Fibroblast of peridontal ligament (primary cell): ENCODE results near the gene PHGDH.

Experiments used
- DNase-seq: peaks from one replicate; pipeline ENCODE4 v3.0.0-alpha.2; 2010; ENCODE audit errors: extremely low read depth

PHGDH gene

GRCh38 chr1:119731741-119732430 lies 20.2 kb downstream of the PHGDH start:
- DNase-seq = no peak

DNA sequence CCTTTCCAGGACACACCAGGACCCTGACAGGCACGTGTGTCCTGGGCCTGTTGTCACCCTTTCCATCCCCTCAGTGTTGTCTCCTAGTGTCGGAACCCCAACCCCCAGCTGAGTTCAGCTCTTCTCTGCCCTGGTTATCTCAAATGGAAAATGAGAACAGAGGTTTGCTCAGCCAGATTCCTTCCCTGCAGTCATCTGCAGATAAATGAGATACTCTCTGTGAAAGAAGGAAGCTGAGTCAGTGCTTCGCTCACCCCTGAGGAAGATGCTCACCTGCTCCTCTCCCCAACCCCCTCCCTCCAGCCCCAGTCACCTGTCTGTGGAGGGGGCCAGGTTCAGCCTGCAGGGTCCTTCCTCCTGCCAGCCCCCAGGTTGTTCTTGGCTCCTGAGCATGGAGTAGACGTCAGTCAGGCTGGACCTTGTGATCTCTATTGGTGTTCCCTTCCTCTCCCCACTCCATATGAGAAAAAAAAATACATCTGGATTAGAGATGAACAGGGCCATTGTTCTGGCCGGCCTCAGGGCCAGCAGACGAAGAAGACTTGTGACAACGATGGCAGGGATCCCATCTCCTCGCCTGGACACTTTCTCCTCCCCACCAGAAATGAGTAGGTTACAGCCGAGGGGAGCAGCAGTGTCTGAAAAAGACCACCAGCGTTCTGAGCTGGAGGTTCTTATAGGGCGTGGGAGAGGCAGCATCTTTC lies 20.9 kb downstream of the PHGDH start:
- no peak for DNase-seq

GRCh38 chr1:119733754-119734153 lies 22.0 kb downstream of the PHGDH start:
- DNase-seq = no peak

DNA sequence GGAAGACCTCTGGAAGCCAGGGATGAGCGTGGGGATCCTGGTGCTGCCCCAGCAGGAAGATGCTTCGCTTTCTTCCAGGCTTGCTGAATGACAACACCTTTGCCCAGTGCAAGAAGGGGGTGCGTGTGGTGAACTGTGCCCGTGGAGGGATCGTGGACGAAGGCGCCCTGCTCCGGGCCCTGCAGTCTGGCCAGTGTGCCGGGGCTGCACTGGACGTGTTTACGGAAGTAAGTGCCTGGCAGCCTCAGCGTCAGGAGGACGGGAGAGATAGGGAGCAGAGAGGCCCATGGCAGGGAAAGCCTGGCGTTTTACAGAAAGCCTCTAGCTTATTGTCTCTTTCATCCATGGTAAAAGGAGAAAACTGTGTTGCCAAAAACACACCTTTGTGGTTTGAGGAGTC lies 23.5 kb downstream of the PHGDH start:
- DNase-seq = no peak

GRCh38 chr1:119736649-119737039 lies 24.9 kb downstream of the PHGDH start:
- no peak for DNase-seq

DNA sequence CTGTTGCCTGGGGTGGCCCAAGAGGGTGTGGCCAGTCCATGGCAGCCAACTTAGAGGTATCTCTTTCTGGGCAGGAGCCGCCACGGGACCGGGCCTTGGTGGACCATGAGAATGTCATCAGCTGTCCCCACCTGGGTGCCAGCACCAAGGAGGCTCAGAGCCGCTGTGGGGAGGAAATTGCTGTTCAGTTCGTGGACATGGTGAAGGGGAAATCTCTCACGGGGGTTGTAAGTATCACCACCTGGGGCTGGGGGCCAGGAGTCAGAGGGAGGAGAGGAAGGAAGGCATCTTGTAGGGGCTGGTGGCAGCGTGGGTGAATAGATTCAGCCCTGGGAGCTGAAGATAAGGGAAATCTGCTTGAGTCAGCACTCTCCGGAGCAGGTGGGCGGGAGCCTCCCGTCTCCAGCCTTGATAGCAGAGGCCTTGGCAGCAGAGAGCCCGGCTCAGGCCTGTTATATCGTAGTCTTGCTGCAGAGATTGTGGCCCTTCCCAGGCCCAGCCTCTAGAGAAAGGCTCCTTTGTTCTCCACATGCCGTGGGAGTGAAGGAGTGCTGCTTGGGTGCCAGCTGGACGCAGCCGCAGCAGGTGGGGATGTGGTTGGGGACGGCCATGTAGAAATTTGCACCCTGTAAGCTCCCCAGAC lies 25.4 kb downstream of the PHGDH start:
- no peak for DNase-seq

DNA sequence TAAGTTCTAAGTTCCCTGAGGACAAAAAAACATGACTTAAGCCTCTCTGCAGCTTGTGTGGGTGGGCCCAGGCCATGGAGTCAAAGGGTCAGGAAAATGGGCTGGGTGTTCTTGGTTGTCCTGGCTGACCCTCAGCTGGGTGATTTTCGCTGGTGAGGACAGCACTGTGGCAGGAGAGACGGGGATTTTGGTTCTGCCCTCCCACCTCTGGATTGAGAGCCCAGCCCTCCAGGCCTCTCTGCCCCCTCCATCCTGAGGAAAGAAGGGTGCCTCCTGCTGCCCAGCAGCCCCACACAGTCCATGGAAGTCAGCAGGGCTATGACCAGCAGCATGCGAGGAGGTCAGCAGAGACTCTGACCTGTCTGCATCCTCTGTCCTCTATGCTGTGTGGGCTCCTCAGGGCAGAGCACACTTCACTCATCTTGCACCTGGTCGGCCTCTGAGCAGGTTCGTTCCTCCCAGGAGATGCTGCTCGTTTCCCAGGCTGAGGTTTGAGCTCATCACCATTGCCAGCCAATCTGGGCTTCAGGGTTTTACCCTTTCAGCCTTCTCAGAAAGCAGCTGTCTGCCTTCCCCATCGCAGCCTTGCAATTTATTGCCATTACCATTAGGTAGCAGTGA lies 26.5 kb downstream of the PHGDH start:
- DNase-seq = no peak

- no peak for DNase-seq
These were observed 27.4 kb downstream of the PHGDH start for GRCh38 chr1:119739150-119739549.

DNA sequence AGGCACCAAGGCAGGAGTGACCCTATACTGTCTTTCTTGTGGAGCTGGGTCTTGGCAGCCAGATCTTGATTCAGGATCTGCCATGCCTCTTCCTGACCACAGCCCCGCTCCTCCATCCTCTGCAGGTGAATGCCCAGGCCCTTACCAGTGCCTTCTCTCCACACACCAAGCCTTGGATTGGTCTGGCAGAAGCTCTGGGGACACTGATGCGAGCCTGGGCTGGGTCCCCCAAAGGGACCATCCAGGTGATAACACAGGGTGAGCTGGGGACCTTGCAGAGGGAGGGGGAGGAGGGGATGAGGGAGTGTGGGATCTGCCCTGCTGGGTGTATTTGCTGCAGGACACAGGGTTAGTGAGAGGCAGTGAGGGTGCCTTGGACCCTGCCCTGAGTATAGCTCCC lies 28.5 kb downstream of the PHGDH start:
- DNase-seq = no peak

GRCh38 chr1:119740896-119741780 lies 29.4 kb downstream of the PHGDH start:
- DNase-seq = no peak

GRCh38 chr1:119742202-119742601 lies 30.5 kb downstream of the PHGDH start:
- peak; percentile 8 for DNase-seq

- no peak for DNase-seq
These were observed 30.9 kb downstream of the PHGDH start for GRCh38 chr1:119742677-119743076.

DNA sequence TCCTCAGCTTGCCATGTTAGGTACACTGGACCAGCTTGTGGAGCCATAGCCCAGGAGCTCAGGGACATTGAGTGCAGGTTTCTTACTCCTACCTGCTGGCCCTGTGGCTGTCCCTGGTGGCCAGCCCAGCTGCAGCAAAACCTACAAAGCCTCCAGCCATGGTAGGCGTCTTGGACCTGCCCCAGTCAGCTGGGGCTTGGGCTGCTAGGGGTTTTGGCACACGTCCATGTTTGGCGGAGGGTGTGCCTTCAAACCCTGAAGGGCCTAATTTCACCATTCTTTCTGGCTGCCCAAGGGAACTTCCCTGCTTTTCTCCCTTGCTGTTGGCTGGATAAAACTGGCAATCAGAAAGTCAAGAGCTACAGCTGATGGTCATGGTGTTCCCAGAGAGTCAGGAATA lies 31.6 kb downstream of the PHGDH start:
- DNase-seq = no peak

DNA sequence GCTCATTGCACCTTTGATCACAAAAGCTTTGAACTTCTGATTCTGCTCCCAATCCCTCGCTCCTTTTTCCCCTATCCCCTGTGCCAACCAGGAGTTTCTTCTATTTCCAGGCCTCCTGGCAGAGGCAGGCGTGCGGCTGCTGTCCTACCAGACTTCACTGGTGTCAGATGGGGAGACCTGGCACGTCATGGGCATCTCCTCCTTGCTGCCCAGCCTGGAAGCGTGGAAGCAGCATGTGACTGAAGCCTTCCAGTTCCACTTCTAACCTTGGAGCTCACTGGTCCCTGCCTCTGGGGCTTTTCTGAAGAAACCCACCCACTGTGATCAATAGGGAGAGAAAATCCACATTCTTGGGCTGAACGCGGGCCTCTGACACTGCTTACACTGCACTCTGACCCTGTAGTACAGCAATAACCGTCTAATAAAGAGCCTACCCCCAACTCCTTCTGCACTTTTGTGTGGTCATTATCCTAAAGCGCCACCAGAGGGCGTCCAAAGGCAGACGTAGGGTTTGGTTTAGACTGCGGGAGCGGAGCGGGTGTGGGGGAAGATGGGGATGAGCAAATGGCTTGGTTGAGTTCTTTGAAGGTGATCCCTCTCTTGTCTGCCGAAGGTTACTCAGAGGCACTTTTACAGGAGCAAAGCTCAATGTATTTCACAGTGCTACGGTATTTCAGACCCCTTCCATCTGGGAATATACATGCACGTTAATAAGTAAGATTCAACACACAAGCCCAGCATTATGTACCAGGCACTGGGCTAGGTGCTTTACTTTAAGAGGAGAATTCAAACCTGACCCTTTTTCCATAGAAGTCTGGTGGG lies 32.3 kb downstream of the PHGDH start:
- DNase-seq = peak; percentile 71

DNA sequence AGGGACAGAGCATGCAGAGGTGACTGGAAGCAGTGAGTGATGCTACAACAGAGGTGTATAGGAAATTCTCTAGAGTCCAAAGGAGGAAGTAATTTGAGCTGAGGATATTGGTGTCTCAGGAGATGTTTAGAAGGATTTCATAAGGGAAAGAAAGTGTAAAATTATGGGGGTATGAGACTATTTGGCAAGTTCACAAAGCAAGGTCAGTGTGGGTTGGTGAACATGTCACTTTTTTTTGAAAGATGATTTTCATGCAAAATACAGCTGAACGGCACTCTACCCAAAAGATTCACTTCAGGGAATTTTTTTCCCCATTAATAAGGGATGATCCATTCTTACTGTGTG lies 32.8 kb downstream of the PHGDH start:
- DNase-seq = no peak

DNA sequence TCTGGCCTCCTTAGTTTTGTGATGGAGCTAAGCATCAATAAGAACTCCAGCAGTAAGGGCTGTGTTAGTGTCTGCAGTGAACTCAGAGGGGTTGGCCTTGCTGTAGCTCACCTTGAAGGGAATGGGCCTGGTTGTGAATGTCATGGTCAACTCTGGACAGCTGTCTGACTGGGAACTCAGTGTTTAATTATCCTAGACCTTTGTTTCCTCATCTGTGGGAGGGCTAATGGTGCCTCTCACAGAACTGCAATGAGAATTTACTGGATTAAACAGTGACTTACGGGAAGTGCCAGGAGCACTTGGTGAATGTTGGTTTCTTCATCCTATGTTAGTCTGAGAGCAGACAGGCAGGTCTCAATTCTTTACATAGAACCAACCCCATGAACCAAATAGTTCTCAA lies 33.3 kb downstream of the PHGDH start:
- no peak for DNase-seq

DNA sequence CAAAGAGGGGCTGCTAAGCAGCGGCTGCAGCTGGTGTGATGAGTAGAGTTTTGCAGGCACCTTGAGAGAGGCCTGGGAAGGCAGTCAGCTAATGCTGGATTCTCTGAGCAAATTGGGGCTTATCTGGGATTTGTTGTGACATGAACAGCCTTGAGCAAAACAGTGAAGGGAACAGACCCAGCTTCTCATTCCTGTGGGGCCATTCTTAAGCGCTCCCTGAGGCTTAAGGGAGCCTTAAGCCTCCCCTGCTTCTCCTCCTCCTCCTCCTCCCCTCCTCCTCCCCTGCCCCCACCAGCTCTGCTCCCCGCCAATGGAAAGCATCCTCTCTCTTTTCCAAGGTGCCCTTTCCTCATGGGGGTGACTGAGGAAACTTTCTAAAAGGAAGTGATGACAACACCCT lies 35.7 kb downstream of the PHGDH start:
- no peak for DNase-seq

DNA sequence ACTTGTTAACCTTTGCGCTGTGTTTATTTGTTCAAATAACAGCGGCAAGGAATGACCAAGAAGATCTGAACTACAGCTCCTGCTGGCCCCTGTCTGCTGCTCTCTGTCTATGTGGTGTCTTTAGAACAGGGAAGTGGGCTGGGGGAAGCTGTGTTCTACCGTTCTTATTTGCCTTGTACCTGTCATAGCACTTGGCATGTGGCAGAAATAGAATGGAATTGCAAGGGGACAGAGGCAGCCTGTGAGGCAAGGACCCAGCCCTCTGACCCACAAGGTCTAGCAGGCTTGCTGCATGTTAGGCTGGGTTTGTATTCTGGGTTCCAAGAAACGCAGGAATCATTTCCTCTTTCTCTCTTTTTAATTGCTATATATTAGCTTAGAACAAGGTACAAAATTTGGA lies 36.3 kb downstream of the PHGDH start:
- no peak for DNase-seq

GRCh38 chr1:119752592-119752991 lies 40.9 kb downstream of the PHGDH start:
- DNase-seq = no peak

DNA sequence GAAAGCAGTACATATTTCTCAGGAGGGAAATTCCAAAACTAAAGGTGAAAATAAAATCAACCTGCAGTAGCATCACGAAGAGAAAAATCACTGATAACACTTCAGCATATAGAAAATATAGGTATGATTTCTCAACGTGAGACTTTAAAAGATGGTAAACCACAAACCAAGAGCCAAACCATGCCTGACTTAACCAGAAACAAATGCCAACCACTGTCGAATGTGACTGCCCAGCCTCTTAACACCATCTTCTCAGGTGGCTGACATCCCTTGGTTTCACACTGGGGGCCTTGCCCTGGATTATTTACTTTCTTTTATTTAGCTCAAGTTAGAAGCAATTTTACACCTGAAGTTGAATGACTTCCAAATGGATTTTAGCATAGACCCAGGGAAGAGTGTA lies 46.9 kb downstream of the PHGDH start:
- DNase-seq = no peak

- DNase-seq = no peak
These were observed 50.7 kb downstream of the PHGDH start for GRCh38 chr1:119762409-119762808.
